NT2/D1 (cell line): ENCODE measurements around the gene TBC1D21.

Experiments
- SUZ12 ChIP-seq: IDR thresholded peaks from 2 replicates; pipeline ENCODE4 v1.6.1; 2011; ENCODE audit not compliant: insufficient read length, insufficient read depth; ENCODE audit errors: extremely low read depth
- YY1 ChIP-seq: IDR thresholded peaks from 2 replicates; pipeline ENCODE4 v1.6.1; 2011; ENCODE audit not compliant: insufficient read length, insufficient read depth

DNA sequence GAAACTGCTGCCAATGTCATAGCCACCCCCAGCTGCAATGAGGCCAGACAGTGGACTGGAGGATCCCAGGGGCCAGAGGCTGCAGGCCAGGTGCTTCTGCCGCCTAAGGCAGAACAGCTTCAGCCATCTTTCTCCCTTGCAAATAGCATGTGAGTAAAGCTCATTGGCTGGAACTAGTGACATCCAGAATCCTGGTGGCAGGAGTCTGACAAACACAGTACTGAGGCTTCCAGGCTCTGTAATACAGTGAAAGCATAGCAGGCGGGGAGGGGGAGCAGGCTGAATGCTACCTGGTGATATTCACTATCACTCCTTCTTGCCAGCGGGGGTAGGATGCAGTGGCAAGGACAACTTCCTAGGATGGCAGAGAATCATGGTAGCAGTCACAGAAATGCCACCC, 36.5 kb upstream of the TBC1D21 start:
- TF ChIP-seq YY1 = no peak
- no peak for TF ChIP-seq SUZ12
